HG03095 (cell line): ENCODE measurements around the gene CCSER2.
"Not testable (repeated sequence)": the region's sequence is repeated elsewhere in the genome, so short reads cannot be mapped to it uniquely, and the experiment has no call there.

ENCODE experiments used
- ATAC-seq: cut with Tn5 transposase; IDR thresholded peaks from one replicate; pipeline ENCODE4 v1.9.1; 2021; ENCODE audit warnings: moderate library complexity; ENCODE audit not compliant: unreplicated experiment

The CCSER2 gene, protein sequence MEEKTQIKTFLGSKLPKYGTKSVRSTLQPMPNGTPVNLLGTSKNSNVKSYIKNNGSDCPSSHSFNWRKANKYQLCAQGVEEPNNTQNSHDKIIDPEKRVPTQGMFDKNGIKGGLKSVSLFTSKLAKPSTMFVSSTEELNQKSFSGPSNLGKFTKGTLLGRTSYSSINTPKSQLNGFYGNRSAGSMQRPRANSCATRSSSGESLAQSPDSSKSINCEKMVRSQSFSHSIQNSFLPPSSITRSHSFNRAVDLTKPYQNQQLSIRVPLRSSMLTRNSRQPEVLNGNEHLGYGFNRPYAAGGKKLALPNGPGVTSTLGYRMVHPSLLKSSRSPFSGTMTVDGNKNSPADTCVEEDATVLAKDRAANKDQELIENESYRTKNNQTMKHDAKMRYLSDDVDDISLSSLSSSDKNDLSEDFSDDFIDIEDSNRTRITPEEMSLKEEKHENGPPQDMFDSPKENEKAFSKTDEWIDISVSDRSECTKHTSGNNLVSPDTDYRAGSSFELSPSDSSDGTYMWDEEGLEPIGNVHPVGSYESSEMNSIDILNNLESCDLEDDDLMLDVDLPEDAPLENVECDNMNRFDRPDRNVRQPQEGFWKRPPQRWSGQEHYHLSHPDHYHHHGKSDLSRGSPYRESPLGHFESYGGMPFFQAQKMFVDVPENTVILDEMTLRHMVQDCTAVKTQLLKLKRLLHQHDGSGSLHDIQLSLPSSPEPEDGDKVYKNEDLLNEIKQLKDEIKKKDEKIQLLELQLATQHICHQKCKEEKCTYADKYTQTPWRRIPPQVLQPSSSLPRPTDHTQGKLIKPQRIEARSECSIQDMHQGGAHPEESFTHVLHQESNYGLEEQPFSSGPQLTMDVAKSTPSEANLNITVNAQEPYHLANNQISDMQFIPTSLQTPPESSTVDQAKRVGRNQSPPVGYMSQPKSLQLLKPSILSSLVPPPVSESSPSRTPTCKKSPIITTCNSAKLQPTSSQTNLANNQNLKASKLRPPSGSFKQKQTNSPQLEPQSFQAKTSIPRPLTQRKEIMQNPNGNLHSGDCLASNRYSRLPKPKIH

DNA sequence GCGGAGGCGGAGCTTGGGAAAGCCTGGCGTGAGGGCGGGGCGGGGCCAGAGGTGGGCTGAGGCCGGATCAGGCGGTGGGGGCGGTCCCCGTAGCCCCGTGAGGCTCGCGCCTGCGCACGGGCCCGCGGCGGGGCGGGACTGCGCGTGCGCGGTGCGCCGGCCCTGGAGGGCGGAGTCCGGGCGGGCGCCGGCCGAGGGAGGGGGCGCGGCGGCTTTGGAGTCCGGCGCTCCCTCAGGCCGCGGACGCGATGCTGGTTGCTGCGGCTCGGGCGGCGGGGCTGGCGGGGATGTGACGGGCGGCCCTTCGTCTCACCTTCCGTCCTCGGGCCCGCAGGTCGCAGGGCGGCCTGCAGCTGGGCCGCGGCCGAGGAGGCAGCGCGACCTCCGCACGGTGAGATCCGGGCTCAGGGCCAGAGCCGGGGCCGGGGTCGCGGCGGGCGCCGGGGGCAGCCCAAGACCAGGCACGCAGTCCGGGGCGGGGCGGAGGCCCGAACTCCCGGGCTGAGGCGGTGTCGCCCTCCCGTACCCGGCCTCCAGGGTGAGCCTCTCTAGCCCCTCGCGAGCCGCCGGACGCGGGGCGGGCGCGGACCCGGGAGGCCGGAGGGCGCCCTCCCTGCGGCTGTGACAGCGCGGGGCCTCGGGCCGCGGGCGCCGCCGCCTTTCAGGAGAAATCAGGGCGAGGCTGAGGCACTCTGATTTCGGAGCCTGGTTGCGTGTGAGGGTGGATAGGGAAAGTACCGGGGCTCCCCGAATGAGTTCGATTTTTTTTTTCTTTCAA lies at the start of gene CCSER2:
TSS of gene CCSER2 (plus strand) at position 172 of the 778 bp plus-strand sequence. CDS start 42,464 bp downstream, outside the sequence.
- peak; percentile 59 for ATAC-seq

DNA sequence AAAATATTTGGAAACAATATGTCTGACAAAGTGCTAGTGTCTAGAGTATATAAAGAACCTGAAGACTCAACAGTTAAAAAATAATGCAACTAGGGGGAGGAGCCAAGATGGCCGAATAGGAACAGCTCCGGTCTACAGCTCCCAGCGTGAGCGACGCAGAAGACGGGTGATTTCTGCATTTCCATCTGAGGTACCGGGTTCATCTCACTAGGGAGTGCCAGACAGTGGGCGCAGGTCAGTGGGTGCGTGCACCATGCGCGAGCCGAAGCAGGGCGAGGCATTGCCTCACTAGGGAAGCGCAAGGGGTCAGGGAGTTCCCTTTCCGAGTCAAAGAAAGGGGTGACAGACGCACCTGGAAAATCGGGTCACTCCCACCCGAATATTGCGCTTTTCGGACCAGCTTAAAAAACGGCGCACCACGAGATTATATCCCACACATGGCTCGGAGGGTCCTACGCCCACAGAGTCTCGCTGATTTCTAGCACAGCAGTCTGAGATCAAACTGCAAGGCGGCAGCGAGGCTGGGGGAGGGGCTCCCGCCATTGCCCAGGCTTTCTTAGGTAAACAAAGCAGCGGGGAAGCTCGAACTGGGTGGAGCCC lies 48.4 kb upstream of the CCSER2 start:
- ATAC-seq = not testable (repeated sequence)

DNA sequence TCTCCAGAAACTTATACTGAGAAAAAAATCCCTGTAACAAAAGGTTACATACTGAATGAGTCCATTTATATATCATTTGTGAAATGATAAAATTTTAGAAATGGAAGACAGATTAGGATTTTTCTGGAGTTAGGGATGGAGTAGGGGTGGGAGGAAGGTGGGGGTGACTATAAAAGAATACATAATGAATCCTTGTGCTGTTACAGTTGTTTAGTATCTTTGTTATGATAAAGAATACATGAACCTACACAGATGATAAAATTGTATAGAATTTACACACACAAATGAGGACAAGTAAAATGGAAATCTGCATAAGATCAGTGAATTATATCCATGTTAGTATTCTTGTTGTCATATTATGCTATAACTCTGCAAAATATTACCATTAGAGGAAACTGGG lies 41.7 kb upstream of the CCSER2 start:
- ATAC-seq = no peak

DNA sequence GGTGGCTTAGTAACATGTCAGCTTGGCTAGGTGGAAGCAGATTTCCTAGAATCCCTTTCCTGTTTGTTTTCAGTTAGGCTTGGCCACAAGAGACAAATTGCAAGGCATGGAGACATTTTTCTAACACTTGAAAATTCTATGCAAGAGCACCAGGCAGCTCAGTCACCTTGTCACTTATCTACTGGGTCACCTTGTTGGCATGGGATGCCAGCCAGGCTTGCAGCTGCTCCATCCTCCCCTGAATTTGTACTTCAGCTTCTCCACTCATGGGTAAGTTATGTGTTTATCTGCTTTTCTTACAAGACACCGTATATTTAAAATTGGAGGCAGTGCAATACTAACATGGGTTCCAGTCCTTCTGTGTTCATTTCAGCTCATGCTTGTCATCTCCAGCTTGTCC lies 40.2 kb upstream of the CCSER2 start:
- ATAC-seq = no peak

DNA sequence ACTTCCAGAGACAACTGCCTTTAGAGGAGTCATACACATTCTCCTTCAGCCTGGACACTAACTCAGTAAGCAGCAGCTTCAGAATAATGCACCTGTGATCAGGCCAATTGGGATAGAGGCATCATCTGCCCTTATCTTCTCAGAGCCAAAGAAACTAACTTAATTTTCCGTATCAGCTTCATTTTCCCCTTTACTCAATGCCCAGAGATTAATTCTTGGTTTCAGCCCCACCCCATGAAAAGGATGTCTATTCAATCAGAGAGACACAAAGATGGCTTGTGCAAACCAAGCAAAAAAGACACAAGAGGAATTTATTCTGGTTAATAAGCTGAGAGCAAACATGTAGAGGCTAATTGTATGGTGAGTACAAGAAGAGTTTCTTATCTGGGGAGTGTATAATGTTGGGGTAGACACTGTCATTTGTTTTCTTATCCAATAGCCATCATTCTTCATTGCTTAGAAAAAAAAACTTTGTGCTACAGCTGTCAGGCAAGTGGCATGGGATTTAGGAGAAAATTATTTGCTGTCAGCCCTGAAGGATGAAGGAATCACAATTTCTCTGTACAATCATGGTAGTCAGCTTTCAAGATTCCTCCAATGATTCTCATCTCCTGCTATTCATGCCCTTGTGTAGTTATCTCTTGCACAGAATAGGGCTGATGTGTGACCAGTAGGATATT lies 38.7 kb upstream of the CCSER2 start:
- no peak for ATAC-seq

DNA sequence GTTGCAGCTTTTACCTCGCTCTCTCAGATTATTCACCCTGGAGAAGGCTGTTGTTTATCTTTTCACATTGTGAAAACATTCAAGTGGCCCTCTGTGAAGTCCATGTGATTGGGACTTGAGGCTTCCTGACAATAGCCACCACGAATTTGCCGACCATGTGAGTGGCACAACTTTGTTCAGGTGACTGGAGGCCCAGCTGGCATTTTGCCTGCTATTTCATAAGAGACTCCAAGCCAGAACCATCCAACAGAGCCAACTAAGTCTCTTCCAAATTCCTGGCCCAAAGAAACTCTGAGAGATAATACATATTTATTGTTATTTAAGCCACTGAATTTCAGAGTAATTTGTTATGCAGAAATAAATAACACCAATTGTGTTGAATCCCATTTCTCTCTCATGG lies 38.2 kb upstream of the CCSER2 start:
- no peak for ATAC-seq

DNA sequence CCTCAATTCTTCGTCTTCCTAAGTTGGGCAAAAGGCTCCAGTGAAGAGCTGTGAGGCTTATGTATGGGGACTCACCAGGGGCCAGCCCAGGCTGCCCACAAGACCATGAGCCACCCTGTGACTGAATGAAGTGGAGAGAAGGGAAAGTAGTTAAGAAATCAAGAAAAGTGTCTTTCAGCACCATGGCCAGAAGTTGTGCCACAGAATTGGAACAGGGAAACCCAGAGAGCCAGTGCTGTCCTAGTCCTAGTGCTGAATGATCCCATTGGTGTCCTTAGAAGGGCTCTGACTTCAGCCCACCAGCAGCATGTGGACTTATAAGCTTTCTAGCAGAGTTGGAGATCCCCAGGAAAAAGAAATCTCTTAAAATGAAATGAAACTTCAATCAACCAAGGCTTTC lies 37.0 kb upstream of the CCSER2 start:
- no peak for ATAC-seq

DNA sequence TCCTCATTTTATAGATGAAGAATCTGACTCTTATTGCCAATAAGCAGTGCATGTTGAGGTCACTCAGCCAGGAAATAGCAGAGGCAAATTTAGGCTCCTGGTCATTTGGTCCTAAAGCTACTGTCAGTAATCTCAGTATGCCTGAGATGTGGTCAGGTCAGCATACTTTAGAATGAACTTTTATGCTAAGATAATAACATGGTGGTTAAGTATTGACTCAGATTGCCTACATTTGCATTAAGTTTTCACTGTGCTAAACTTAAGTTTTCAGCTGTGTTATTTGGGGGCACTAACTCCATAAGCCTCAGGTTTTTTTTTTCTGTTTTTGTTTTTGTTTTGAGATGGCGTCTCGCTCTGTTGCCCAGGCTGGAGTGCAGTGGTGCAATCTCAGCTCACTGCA lies 35.9 kb upstream of the CCSER2 start:
- ATAC-seq = peak; percentile 59

DNA sequence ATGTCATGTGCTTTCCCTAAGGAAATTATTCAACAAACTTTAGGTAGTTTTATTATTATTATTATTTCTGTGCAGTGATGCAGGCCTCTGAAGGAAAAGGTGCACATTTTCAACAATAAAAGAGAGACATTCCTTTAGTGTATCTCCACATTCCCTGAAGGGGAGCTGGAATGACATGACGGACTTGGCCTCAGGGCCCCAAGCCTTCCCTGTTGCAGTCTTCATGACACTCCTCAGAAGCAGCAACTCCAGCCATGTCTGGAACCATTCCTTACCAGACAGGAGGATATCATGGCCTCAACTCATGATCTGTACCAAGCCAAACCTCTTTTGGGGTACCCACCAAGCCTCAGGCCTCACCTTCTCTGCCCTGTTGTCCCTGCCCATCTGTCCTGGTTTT lies 35.2 kb upstream of the CCSER2 start:
- ATAC-seq = no peak

DNA sequence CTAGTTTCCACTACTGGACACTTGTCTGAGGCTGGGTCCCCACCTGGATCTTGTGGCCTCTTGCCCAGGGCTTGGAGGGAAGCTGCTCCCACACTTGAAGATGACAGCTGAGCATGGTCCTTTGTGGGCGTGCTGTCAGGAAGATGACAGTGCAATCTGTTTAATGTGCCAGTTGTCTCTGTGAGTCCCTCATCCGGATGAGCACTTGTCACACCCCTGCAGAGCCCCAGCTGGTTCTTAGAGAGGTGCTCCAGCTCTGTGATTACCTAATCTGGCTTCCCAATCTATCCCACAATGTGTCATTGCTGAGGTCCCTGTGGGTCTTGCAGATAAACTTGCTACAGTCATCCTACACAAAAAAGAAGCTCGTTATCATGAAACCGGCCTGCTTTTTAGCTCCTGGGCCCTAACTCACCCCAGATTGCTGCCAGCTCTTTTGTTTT lies 34.8 kb upstream of the CCSER2 start:
- no peak for ATAC-seq

DNA sequence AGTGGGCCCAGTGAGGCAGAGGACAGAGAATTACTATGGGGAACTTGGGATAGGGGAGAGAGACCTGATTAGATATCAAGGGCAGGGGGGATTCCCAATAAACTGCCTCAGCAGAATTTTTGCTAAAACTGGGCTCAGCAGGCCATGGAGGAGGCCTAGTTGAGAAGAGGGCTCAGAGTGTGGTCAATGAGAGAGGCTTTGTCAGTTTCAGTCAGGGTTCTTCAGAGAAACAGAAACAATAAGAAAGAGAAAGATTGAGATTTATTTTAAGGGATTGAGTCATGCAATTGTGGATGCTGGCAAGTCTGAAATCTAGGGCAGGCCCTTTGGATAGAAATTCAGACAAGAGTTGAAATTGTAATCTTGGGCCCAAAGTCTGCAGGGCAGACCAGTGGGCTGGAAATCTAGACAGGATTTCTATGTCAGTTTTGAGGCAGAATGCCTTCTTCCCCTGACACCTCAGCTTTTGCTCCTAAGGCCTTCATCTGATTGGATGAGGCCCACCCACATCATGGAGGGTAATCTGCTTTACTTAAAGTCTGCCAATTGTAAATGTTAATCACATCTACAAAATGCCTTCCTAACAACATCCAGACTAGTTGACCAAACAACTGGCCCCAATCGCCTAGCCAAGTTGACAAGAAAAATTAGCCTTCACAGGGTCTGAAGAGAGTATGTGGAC lies 33.5 kb upstream of the CCSER2 start:
- ATAC-seq = peak; percentile 80

DNA sequence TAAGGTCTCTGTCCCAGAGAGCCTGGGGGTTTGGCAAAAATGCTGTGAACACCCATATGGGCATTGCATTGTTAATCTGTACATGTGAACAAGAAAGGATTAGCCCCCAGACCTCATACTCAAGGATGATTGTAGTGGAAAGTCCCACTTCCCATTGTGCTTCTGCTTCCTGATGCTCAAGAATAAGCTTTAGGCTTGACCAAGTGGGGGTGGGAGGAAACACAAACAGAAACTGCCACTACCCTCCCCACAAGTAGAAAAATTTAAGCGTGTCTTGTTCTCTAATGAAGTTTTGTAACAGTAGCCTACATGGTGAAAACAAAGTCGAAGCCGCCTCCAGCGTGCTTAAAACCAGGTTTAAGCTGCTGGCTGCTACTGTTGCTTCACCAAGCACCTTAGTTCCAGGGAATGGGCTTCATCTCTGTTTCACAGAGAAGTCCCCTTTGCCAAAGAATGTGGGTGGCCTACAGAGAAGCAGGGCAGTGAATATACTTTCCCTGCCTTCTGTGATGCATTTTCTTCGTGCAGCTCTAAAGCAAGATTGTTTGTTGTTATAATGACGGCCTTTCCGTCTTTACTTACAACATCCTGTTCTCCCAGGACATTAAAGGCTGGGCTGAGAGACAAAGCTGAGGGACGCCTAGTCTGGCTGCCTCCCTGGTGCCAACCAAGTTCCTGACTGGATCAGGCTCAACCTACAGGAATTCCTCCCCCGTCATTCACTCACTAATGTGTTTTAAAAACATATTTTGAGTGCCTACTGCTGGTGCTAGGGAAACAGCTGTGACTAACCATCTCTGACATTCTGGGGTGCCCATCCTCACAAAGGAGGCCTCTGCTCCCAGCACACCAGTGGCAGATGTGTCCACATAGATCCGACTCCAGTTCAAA lies 32.1 kb upstream of the CCSER2 start:
- no peak for ATAC-seq

DNA sequence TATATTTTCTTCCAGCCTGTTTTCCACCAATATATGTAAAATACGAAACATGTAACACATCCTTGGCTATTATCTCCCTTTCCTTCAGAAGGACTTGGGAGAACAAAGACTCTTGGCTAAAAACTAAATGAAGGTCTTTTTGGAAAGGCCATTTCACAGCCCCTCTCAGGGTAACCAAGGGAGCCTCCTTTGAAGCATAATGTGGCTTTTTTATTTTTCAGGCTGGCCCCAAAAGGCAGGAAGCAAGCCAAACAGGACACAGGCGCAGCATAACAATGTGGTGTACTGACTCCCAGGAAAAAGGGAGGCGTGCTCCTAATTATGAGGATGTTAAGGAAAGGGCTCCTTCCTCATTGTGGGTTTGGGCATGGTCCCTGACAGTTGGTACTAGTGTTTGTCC lies 30.3 kb upstream of the CCSER2 start:
- ATAC-seq = no peak

DNA sequence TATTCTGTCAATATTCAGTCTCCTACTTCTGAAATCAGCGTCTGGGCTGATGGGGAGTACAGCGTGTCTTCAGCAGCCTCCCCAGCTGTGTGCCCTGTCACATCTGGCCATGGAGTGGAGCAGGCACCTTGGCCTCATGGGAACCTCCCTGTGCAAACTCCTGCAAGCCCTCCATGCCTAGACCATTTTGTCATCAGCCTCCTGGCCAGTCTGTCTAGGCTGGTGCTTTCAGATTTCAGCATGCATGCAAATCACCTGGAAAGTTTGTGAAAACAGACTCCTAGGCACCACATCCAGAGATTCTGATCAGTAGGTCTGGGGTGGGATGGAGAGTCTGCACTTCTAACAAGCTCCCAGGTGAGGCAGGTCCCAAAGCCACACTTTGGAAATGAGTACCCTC lies 26.2 kb upstream of the CCSER2 start:
- no peak for ATAC-seq

DNA sequence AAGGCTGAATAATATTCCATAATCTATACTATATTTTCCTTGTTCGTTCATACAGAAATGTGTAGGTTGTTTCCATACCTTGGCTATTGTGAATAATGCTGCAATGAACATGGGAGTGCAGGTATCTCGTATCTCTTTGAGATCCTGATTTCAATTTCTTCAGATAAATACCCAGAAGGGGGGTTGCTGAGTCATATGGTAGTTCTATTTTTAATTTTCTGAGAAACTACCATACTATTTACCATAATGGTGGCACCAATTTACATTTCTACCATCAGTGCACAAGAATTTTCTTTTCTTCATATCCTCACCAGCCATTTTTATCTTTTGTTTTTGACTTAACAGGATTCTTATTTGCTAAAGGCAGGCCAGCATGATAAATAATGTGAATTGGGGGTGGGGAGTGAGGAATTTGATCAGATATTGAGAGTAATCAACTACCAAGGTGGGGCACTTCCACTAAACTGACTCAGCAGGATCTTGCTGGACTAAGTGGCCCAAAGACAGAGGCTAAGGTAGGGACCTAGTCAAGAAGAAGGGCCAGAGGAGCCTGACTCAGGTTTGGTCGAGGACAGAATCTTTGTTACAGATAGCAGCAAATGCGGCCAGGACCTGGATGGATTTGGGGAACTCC lies 21.5 kb upstream of the CCSER2 start:
- no peak for ATAC-seq

DNA sequence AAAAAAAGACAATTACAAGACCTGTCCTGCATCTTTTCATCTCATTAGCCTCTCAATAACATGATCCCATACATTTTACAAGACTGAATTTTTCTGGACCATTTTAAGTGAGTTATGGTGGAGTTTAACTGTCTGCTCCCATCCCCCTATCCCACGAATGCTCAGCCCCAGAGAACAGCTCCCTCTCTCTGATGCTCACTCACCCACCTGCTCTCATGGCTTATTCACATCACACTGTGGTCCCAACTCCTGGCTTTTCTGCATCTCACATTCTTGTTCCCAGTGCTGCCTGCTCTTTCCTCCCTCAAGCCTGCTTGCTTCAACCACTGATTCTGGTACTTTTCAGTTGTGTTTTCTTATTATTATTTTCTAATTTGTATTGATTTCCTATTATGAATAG lies 20.4 kb upstream of the CCSER2 start:
- no peak for ATAC-seq

DNA sequence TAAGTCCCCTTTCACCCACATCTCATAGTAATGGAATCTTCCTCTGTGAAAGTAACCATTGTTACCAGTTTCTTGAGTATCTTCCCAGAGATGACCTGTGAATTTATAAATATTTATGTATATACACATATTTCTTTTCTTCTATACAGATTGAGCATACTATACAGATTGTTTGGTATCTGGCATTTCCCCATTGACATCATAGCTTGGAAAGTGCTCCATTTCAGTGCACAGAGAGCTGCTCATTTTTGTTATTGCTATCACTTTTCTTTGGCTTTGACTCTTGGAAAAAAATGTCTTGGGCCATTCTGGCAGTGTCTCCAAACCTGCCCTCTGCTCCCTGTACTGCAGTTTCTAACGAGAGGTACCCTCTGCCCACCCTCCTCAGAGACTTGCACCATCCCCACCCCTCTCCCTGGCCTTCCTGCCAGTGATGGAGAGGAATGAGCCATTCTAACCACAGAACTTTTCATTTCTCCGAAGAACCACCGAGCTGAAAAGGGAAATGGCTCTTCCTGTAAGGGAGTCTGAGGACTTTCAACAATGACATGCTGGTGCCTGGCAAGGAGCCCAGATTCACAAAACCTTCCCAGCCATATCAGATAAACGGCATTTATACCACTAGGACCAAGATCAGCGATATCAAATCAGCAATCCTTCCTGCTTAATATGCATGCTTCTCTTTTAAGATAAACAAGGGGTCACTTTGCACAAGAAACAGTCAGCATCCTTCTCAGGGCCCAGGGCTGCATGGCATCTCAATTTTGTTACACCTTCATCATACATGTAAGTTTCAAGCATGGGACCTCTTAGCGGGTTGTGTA lies 19.7 kb upstream of the CCSER2 start:
- ATAC-seq = no peak
